H1 (cell line): ENCODE measurements around the gene ETS1. TPM values are rescaled to one million over a fixed set of nuclear protein-coding genes. Genes with fewer than 3 reads are reported as not detected.

Experiments used
- CTCF ChIA-PET: fragments of 300-600 bp; sonication (Branson Sonifier 250); formaldehyde crosslinking; loops from one replicate; lab custom pipeline; 2021; ENCODE audit not compliant: partially characterized antibody; lab: Charles Lee
- POLR2A ChIA-PET: fragments of 300-600 bp; sonication (Branson Sonifier 250); formaldehyde crosslinking; loops from one replicate; lab custom pipeline; 2021; ENCODE audit warnings: inconsistent platforms; ENCODE audit not compliant: partially characterized antibody; lab: Charles Lee
- DNase-seq, 2 experiments: peaks; one replicate each; pipeline versions ENCODE4 v3.0.0 to v3.0.0-alpha.2; 2010 to 2022; ENCODE audit warnings: low spot score in 2 of 2, low read depth in 1 of 2, mixed read lengths in 1 of 2
- FAIRE-seq: peaks from 2 replicates; lab custom pipeline; 2011; peaks lifted over from hg19 to GRCh38; lab: Jason Lieb, UNC
- H2AFZ ChIP-seq: 2 replicates; pipeline ENCODE4 v1.8.1; 2012; ENCODE audit warnings: low read length, inconsistent platforms
- H2AK5ac ChIP-seq: 2 replicates; pipeline ENCODE4 v1.6.1; 2013; ENCODE audit warnings: low read depth, low read length
- H2BK120ac ChIP-seq: replicated peaks from 2 replicates; pipeline ENCODE3; 2013; ENCODE audit warnings: low read depth, low read length, inconsistent platforms
- H2BK12ac ChIP-seq: 2 replicates; pipeline ENCODE4 v1.6.1; 2013; ENCODE audit warnings: low read depth, low read length
- H2BK15ac ChIP-seq: 2 replicates; pipeline ENCODE4 v1.6.1; 2013; ENCODE audit warnings: low read length
- H2BK20ac ChIP-seq: 2 replicates; pipeline ENCODE4 v1.6.1; 2013; ENCODE audit warnings: low read length
- H2BK5ac ChIP-seq: 2 replicates; pipeline ENCODE4 v1.6.1; 2013; ENCODE audit warnings: low read depth, low read length
- H3K14ac ChIP-seq: 2 replicates; pipeline ENCODE4 v1.6.1; 2013; ENCODE audit warnings: inconsistent platforms; ENCODE audit not compliant: insufficient read length
- H3K18ac ChIP-seq: 2 replicates; pipeline ENCODE4 v1.6.1; 2013; ENCODE audit warnings: low read length; ENCODE audit errors: extremely low read depth
- H3K23ac ChIP-seq: 2 replicates; pipeline ENCODE4 v1.6.1; 2013; ENCODE audit warnings: inconsistent platforms; ENCODE audit not compliant: insufficient read length
- H3K23me2 ChIP-seq: 2 replicates; pipeline ENCODE4 v1.6.1; 2013; ENCODE audit warnings: low read depth, low read length
- H3K27ac ChIP-seq: 2 replicates; pipeline ENCODE4 v1.6.1; 2011; ENCODE audit warnings: low read depth, low read length, inconsistent platforms
- H3K27me3 ChIP-seq, 4 experiments: replicated peaks in 1 of 4; 1 replicate in 1 of 4; 2 replicates in 3 of 4; pipeline versions ENCODE4 v1.6.1 to v1.8.1; 2011 to 2013; ENCODE audit warnings: low read length in 3 of 4, mild to moderate bottlenecking in 3 of 4, inconsistent platforms in 2 of 4, mixed read lengths in 2 of 4, moderate library complexity in 1 of 4; ENCODE audit not compliant: control insufficient read depth in 3 of 4, insufficient read depth in 3 of 4; ENCODE audit errors: extremely low read depth in 1 of 4
- H3K36me3 ChIP-seq, 4 experiments: 2 replicates each; pipeline versions ENCODE4 v1.6.1 to v1.8.1; 2011 to 2013; ENCODE audit warnings: mild to moderate bottlenecking in 4 of 4, low read length in 3 of 4, moderate library complexity in 2 of 4, control low read depth in 1 of 4, inconsistent platforms in 1 of 4; ENCODE audit not compliant: insufficient read depth in 4 of 4, control insufficient read depth in 2 of 4
- H3K4ac ChIP-seq: replicated peaks from 2 replicates; pipeline ENCODE3; 2013; ENCODE audit warnings: low read length, low read depth, mixed read lengths, inconsistent platforms; ENCODE audit not compliant: insufficient read length
- H3K4me1 ChIP-seq, 4 experiments: replicated peaks in 1 of 4; 1 replicate in 1 of 4; 2 replicates in 3 of 4; pipeline versions ENCODE4 v1.6.1 to v1.8.1; 2011 to 2013; ENCODE audit warnings: low read length in 3 of 4, inconsistent platforms in 2 of 4, mixed read lengths in 1 of 4; ENCODE audit not compliant: insufficient read depth in 4 of 4, control insufficient read depth in 3 of 4
- H3K4me2 ChIP-seq, 2 experiments: 2 replicates each; pipeline versions ENCODE4 v1.6.1 to v1.8.1; 2011 to 2013; ENCODE audit warnings: low read depth in 2 of 2, low read length in 2 of 2, control low read depth in 1 of 2, inconsistent platforms in 1 of 2, mild to moderate bottlenecking in 1 of 2; ENCODE audit not compliant: insufficient read depth in 1 of 2
- H3K4me3 ChIP-seq, 4 experiments: fragments of 200-600, 300-600 bp in 1 of 4; sonication (generic), shearing (Covaris generic), sonication (Bioruptor Twin) in 1 of 4; 2 replicates each; pipeline versions ENCODE4 v1.5.1 to v1.8.1; 2011 to 2016; ENCODE audit warnings: low read length in 4 of 4, low read depth in 3 of 4, control low read depth in 2 of 4, inconsistent platforms in 2 of 4, mild to moderate bottlenecking in 2 of 4, mixed read lengths in 1 of 4, moderate library complexity in 1 of 4; ENCODE audit not compliant: insufficient read depth in 2 of 4; ENCODE audit errors: extremely low read depth in 1 of 4
- H3K56ac ChIP-seq: replicated peaks from 2 replicates; pipeline ENCODE3; 2013; ENCODE audit warnings: low read depth, mild to moderate bottlenecking, mixed read lengths, low read length, inconsistent platforms; ENCODE audit not compliant: insufficient read length
- H3K79me1 ChIP-seq: 2 replicates; pipeline ENCODE4 v1.6.1; 2013; ENCODE audit warnings: low read depth, low read length, control low read depth
- H3K79me2 ChIP-seq, 2 experiments: 2 replicates each; pipeline versions ENCODE4 v1.6.1 to v1.8.1; 2012 to 2013; ENCODE audit warnings: low read length in 2 of 2, mild to moderate bottlenecking in 2 of 2, inconsistent platforms in 1 of 2; ENCODE audit not compliant: insufficient read depth in 2 of 2, control insufficient read depth in 1 of 2
- H3K9ac ChIP-seq, 4 experiments: replicated peaks in 1 of 4; 1 replicate in 1 of 4; 2 replicates in 3 of 4; pipeline versions ENCODE4 v1.6.1 to v1.8.1; 2011 to 2013; ENCODE audit warnings: low read depth in 3 of 4, low read length in 3 of 4, control low read depth in 2 of 4, mild to moderate bottlenecking in 2 of 4, moderate library complexity in 2 of 4, inconsistent platforms in 1 of 4; ENCODE audit errors: extremely low read depth in 1 of 4
- H3K9me3 ChIP-seq, 2 experiments: 2 replicates each; pipeline versions ENCODE4 v1.6.1 to v1.8.1; 2012 to 2013; ENCODE audit warnings: mild to moderate bottlenecking in 2 of 2, moderate library complexity in 2 of 2, control low read depth in 1 of 2, inconsistent platforms in 1 of 2, low read depth in 1 of 2, low read length in 1 of 2, mixed read lengths in 1 of 2; ENCODE audit not compliant: insufficient read depth in 2 of 2
- H4K20me1 ChIP-seq, 2 experiments: replicated peaks in 1 of 2; 2 replicates each; pipeline versions ENCODE3 to v1.8.1; 2011 to 2013; ENCODE audit warnings: inconsistent platforms in 2 of 2, low read length in 2 of 2, mild to moderate bottlenecking in 1 of 2; ENCODE audit not compliant: insufficient read depth in 2 of 2, control insufficient read depth in 1 of 2
- H4K5ac ChIP-seq: 2 replicates; pipeline ENCODE4 v1.6.1; 2013; ENCODE audit warnings: low read length, low read depth, mixed read lengths, inconsistent platforms; ENCODE audit not compliant: insufficient read length
- H4K8ac ChIP-seq: 2 replicates; pipeline ENCODE4 v1.8.0; 2013; ENCODE audit warnings: mild to moderate bottlenecking, moderate library complexity, low read length, inconsistent platforms; ENCODE audit not compliant: insufficient read depth; ENCODE audit errors: extremely low read depth
- H4K91ac ChIP-seq: replicated peaks from 2 replicates; pipeline ENCODE3; 2013; ENCODE audit warnings: low read length, mixed read lengths, inconsistent platforms; ENCODE audit not compliant: insufficient read length
- RAD21 ChIP-seq, 2 experiments: IDR thresholded peaks in 1 of 2; conservative IDR thresholded peaks in 1 of 2; 2 replicates each; pipeline ENCODE4 v1.6.1; 2011; ENCODE audit warnings: low read depth in 2 of 2, low read length in 2 of 2, improper control_type of control experiment in 1 of 2, inconsistent platforms in 1 of 2, mild to moderate bottlenecking in 1 of 2, moderate library complexity in 1 of 2
- SP1 ChIP-seq: IDR thresholded peaks from 2 replicates; pipeline ENCODE4 v1.6.1; 2011; ENCODE audit warnings: low read depth, low read length
- WGBS, 2 experiments: shearing (Covaris generic) in 1 of 2; methylation state at CpG; one replicate each; pipeline versions ENCODE4 v1.1.6 to v1.1.7; 2013 to 2015; ENCODE audit warnings: low lambda C conversion rate in 2 of 2, mixed read lengths in 2 of 2, inconsistent platforms in 1 of 2, low coverage in 1 of 2, missing lambda C conversion rate in 1 of 2; ENCODE audit not compliant: insufficient replicate concordance in 2 of 2, insufficient coverage in 1 of 2, insufficient read length in 1 of 2; ENCODE audit errors: extremely low coverage in 1 of 2, missing lambda C conversion rate in 1 of 2; 5-methylcytosine and 5-hydroxymethylcytosine counted together
- polyA plus RNA-seq, 7 experiments: library from polyadenylated mRNA; depleted of rRNA in 3 of 7; stranded (reverse) in 5 of 7; unstranded in 2 of 7; fragments of >200 nt in 5 of 7; fragments of 200-250 nt in 2 of 7; gene quantifications; 1 replicate in 5 of 7; 2 replicates in 1 of 7; 4 replicates in 1 of 7; pipeline versions ENCODE4 v1.2.1 to v1.2.3, GENCODE V29; 2011 to 2013; ENCODE audit warnings: missing spikeins in 2 of 7, mixed read lengths in 2 of 7
- total RNA-seq: library from RNA; stranded (reverse); fragmentation: NEBNext Ultra II Directional; extraction: Animal tissue kit (Norgen Biotek cat#: 25700); gene quantifications from 2 replicates; pipeline ENCODE4 v1.2.1, GENCODE V29; 2021
- TF ChIP-seq, protein P1 (sequence below), 3 experiments: IDR thresholded peaks; 1 replicate in 2 of 3; 2 replicates in 1 of 3; pipeline versions ENCODE4 v1.5.1 to v1.6.1; 2011; ENCODE audit warnings: low read length in 3 of 3, mild to moderate bottlenecking in 3 of 3, inconsistent platforms in 2 of 3, low read depth in 1 of 3, moderate library complexity in 1 of 3; ENCODE audit not compliant: insufficient read depth in 1 of 3; ENCODE audit errors: control extremely low read depth in 1 of 3

The ETS1 gene
- total and polyA plus RNA-seq, 2 of the 8 experiments (the other 6 are each of a cell fraction or from before 2014, with no cell fraction given), result 10.0 to 35.3 TPM

DNA sequence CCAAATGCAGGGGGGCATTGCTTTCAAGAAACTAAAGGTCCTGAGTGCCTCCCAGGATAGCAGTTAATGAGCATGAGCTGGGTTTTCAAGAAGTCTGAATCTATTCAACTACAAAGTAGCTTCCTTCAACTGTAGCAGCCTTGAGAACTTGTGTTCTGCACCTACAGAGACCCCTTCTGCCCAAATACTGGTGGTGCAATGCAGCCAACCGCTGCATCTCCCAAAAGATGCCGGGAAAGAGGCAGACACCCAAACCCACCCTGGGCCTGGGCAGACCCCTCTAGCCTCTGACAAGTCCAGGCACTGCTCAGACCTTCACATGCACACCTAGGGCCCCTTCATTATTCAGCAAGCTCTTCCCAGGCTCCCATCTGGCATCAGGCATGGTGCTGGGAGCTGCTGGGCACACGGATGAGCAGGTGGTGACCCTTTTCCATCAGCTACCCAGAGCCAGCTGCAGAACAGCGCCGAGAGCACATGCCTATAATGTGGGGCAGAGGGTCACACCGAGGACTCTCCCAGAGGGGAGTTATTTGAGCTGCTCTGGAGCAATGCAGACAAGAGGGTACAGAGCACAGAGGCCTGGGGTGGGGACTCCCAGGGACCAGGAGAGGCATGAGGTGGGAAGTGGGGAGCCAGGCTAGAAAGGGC lies 44.9 kb upstream of the ETS1 start:
- Histone ChIP-seq H3K27me3 (no peaks in the 10 kb centered on the region), H3K23ac (no peak overlapping the region), H2BK20ac (no peak overlapping the region), H3K4me2 (no peak overlapping the region), H3K18ac (no peak overlapping the region), H3K4me1 (peaks cover 0 to 2% (median 1%) of the 10 kb centered on the region in 4 experiments; a peak in 1 of 7 replicates), H4K8ac (peak overlapping the region; percentile 20; the same call in 1 of the 2 replicates), H3K14ac (no peak overlapping the region), H3K36me3 (no peaks in the 10 kb centered on the region), H2BK12ac (no peak overlapping the region), H2AFZ (no peak overlapping the region), H3K56ac (no peak overlapping the region), H2BK15ac (no peak overlapping the region), H4K20me1 (no peaks in the 10 kb centered on the region), H3K23me2 (no peaks in the 10 kb centered on the region), H2BK120ac (no peak overlapping the region), H2AK5ac (no peak overlapping the region), H3K9ac (no peak overlapping the region), H3K79me1 (no peaks in the 10 kb centered on the region), H3K4me3 (no peak overlapping the region), H4K5ac (no peak overlapping the region), H4K91ac (no peak overlapping the region), H3K27ac (no peak overlapping the region), H3K79me2 (no peaks in the 10 kb centered on the region), H3K4ac (no peak overlapping the region), H3K9me3 (no peaks in the 10 kb centered on the region), H2BK5ac (no peak overlapping the region)
- TF ChIP-seq RAD21 (IDR thresholded peaks at IDR 0.05 in 1 of 2, conservative IDR thresholded peaks at IDR 0.05 in 1 of 2; ENCODE audit: low read depth in 2 of 2, low read length in 2 of 2), result peak; percentile 89 to 94
- TF ChIP-seq, protein P1, sequence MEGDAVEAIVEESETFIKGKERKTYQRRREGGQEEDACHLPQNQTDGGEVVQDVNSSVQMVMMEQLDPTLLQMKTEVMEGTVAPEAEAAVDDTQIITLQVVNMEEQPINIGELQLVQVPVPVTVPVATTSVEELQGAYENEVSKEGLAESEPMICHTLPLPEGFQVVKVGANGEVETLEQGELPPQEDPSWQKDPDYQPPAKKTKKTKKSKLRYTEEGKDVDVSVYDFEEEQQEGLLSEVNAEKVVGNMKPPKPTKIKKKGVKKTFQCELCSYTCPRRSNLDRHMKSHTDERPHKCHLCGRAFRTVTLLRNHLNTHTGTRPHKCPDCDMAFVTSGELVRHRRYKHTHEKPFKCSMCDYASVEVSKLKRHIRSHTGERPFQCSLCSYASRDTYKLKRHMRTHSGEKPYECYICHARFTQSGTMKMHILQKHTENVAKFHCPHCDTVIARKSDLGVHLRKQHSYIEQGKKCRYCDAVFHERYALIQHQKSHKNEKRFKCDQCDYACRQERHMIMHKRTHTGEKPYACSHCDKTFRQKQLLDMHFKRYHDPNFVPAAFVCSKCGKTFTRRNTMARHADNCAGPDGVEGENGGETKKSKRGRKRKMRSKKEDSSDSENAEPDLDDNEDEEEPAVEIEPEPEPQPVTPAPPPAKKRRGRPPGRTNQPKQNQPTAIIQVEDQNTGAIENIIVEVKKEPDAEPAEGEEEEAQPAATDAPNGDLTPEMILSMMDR (IDR thresholded peaks at IDR 0.05; ENCODE audit: control extremely low read depth in 1 of 3, insufficient read depth in 1 of 3, low read depth in 1 of 3, low read length in 3 of 3), result peak; percentile 73 to 91 (median 87)
- TF ChIP-seq SP1, result no peak
- POLR2A ChIA-PET, result interaction anchor here (0.6 kb wide), 1 partner anchor 15 kb away, joined by 3 read pairs; no protein-coding TSS in a partner anchor
- 57% methylated on average over 6 of the region's 6 CpGs; no CpG with 5 or more reads in 1 of the 2 experiments for WGBS, 2 experiments
- CTCF ChIA-PET, result interaction anchor here (0.6 to 17.6 kb wide), 110 partner anchors 8 to 1107 kb away, joined by 3 to 319 read pairs (median 4); no protein-coding TSS in a partner anchor
- FAIRE-seq (peak; percentile 94), DNase-seq (peak in 1 of 2 experiments; percentile 66)
